Measurements from ENCODE around the gene PRSS27.

Gene PRSS27

DNA sequence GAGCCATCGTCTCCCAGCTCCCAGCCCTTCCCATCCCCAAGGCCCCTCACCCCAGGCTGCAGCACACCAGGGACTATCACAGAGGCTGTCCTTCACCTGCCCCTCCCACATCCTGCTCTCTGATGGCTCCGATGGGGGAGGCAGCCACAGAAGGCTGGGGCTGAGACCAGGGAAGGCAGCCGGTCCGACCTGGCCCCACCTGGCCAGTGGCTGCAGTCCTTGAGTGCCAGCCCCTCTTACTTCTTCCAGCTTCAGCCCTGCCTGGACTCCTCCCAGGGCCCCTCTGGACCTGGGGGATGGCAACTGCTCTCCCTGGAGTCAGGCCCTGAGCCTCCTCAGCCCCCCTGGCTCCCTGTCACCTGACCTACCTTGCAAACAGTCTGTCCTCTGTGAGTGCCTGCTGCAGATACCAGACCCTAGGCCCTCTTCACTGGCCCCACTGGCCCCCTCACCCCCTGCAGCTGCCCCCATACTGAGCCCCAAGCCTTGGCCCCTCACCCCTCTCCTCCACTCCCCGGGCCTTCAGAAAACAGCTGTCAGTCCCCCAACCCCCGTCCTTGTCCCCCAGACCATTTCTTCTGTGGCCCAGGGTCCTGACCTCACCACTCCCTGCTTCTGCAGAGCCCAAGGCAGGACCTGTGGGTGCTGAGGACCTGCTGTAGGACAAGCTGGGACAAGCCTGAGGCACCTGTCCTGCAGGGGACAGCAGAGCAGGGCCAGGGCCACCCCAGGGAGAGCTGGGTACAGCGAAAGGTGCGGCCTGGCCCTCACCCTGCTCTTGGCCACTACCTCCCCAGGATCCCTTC, 19.8 kb upstream of the PRSS27 start:
- no peak overlapping the region for H3K4me2 ChIP-seq (ENCODE audit: low read depth, low read length, poor library complexity, severe bottlenecking)
- no peaks in the 10 kb centered on the region for H3F3A ChIP-seq (ENCODE audit: low read depth)
- no peak overlapping the region for H2AFZ ChIP-seq (ENCODE audit: low read length)
- no peaks in the 10 kb centered on the region for H4K20me1 ChIP-seq (ENCODE audit: insufficient read depth, low read length, poor library complexity, severe bottlenecking)
- no peaks in the 10 kb centered on the region for H3K9me2 ChIP-seq (replicated peaks; ENCODE audit: low read depth, low read length)
- no peaks in the 10 kb centered on the region for H3K79me2 ChIP-seq (ENCODE audit: insufficient read depth, low read length)
- TF ChIP-seq, protein P1, sequence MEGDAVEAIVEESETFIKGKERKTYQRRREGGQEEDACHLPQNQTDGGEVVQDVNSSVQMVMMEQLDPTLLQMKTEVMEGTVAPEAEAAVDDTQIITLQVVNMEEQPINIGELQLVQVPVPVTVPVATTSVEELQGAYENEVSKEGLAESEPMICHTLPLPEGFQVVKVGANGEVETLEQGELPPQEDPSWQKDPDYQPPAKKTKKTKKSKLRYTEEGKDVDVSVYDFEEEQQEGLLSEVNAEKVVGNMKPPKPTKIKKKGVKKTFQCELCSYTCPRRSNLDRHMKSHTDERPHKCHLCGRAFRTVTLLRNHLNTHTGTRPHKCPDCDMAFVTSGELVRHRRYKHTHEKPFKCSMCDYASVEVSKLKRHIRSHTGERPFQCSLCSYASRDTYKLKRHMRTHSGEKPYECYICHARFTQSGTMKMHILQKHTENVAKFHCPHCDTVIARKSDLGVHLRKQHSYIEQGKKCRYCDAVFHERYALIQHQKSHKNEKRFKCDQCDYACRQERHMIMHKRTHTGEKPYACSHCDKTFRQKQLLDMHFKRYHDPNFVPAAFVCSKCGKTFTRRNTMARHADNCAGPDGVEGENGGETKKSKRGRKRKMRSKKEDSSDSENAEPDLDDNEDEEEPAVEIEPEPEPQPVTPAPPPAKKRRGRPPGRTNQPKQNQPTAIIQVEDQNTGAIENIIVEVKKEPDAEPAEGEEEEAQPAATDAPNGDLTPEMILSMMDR (conservative IDR thresholded peaks at IDR 0.05; ENCODE audit: low read length), result no peak
- TF ChIP-seq EZH2phosphoT487 (IDR thresholded peaks at IDR 0.05; ENCODE audit: borderline replicate concordance), result no peak
- H3K27me3 ChIP-seq (ENCODE audit: insufficient read depth, low read length, poor library complexity, severe bottlenecking), result no peaks in the 10 kb centered on the region
- no peaks in the 10 kb centered on the region for H3K9me3 ChIP-seq (ENCODE audit: insufficient read depth, low read depth, low read length)
- no peaks in the 10 kb centered on the region for H3K36me3 ChIP-seq (ENCODE audit: insufficient read depth, low read length)
- H3K9ac ChIP-seq (ENCODE audit: low read depth, low read length, poor library complexity, severe bottlenecking), result no peak overlapping the region
- H3K4me1 ChIP-seq (ENCODE audit: insufficient read depth, low read length, poor library complexity, severe bottlenecking), result no peaks in the 10 kb centered on the region
- no peak overlapping the region for H3K4me3 ChIP-seq (ENCODE audit: low read length, poor library complexity, severe bottlenecking)

DNA sequence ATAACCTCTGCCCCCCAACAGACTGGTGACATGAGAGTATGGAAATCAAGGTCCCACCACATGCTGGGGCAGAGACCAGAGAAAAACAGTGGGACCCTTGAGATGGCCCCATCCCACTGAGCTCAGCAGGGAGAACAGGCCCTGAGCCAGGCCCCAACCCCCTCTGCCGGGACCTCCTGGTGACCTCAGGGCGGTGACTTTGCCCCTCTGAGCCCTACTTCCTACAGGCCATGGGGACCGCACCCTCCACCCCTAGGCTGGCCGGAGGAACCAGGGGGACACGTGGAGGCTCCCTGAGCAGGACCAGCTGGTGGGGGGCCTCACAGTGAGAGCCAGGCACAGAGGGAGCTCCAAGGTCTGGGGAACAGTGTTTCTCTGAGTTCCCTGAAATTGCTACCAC, 18.6 kb upstream of the PRSS27 start:
- Histone ChIP-seq H2AFZ (ENCODE audit: low read length) (no peak overlapping the region), H3K9me2 (replicated peaks; ENCODE audit: low read depth, low read length) (no peaks in the 10 kb centered on the region), H3K79me2 (ENCODE audit: insufficient read depth, low read length) (no peaks in the 10 kb centered on the region), H3K27me3 (ENCODE audit: insufficient read depth, low read length, poor library complexity, severe bottlenecking) (no peaks in the 10 kb centered on the region), H4K20me1 (ENCODE audit: insufficient read depth, low read length, poor library complexity, severe bottlenecking) (no peaks in the 10 kb centered on the region), H3K4me1 (ENCODE audit: insufficient read depth, low read length, poor library complexity, severe bottlenecking) (no peaks in the 10 kb centered on the region), H3F3A (ENCODE audit: low read depth) (no peaks in the 10 kb centered on the region), H3K36me3 (ENCODE audit: insufficient read depth, low read length) (no peaks in the 10 kb centered on the region), H3K4me2 (ENCODE audit: low read depth, low read length, poor library complexity, severe bottlenecking) (no peak overlapping the region), H3K9me3 (ENCODE audit: insufficient read depth, low read depth, low read length) (no peaks in the 10 kb centered on the region), H3K4me3 (ENCODE audit: low read length, poor library complexity, severe bottlenecking) (no peak overlapping the region), H3K9ac (ENCODE audit: low read depth, low read length, poor library complexity, severe bottlenecking) (no peak overlapping the region)
- TF ChIP-seq EZH2phosphoT487 (IDR thresholded peaks at IDR 0.05; ENCODE audit: borderline replicate concordance), result no peak
- TF ChIP-seq, protein P1 (conservative IDR thresholded peaks at IDR 0.05; ENCODE audit: low read length), result no peak

DNA sequence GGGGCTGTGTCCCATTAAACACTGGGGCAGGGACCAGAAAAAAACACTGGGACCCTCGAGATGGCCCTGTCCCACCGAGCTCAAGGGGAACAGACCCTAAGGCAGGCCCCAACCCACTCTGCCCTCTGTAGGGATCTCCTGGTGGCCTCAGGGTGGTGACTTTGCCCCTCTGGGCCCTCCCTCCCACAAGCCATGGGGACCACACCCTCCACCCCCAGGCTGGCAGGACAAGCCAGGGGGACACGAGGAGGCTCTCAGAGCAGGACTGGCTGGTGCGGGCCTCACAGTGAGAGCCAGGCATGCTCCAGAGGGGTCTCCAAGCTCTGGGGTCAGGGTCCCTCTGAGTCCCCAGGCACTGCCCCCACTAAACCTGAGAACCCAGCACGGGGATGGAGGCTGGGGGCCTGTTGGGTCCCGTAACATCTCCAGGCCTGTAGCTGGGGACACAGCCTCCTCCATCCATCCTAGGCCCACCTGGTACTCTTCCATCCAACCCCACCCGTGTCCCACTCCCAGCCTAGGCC, 17.9 kb upstream of the PRSS27 start:
- H3K4me1 ChIP-seq (ENCODE audit: insufficient read depth, low read length, poor library complexity, severe bottlenecking), result no peaks in the 10 kb centered on the region
- H3K9me2 ChIP-seq (replicated peaks; ENCODE audit: low read depth, low read length), result no peaks in the 10 kb centered on the region
- no peaks in the 10 kb centered on the region for H3K27me3 ChIP-seq (ENCODE audit: insufficient read depth, low read length, poor library complexity, severe bottlenecking)
- no peak overlapping the region for H3K4me3 ChIP-seq (ENCODE audit: low read length, poor library complexity, severe bottlenecking)
- no peak overlapping the region for H2AFZ ChIP-seq (ENCODE audit: low read length)
- H3K9ac ChIP-seq (ENCODE audit: low read depth, low read length, poor library complexity, severe bottlenecking), result no peak overlapping the region
- no peaks in the 10 kb centered on the region for H3F3A ChIP-seq (ENCODE audit: low read depth)
- no peak for TF ChIP-seq EZH2phosphoT487 (IDR thresholded peaks at IDR 0.05; ENCODE audit: borderline replicate concordance)
- TF ChIP-seq, protein P1 (conservative IDR thresholded peaks at IDR 0.05; ENCODE audit: low read length), result no peak
- H3K9me3 ChIP-seq (ENCODE audit: insufficient read depth, low read depth, low read length), result no peaks in the 10 kb centered on the region
- H3K79me2 ChIP-seq (ENCODE audit: insufficient read depth, low read length), result no peaks in the 10 kb centered on the region
- no peaks in the 10 kb centered on the region for H3K36me3 ChIP-seq (ENCODE audit: insufficient read depth, low read length)
- H3K4me2 ChIP-seq (ENCODE audit: low read depth, low read length, poor library complexity, severe bottlenecking), result no peak overlapping the region
- no peaks in the 10 kb centered on the region for H4K20me1 ChIP-seq (ENCODE audit: insufficient read depth, low read length, poor library complexity, severe bottlenecking)

Measured in Loucy (cell line).